ENCODE measurements around the gene RAPGEF2. TPM values are rescaled to one million over a fixed set of nuclear protein-coding genes. Genes with fewer than 3 reads are reported as not detected.
"Not testable (repeated sequence)": the region's sequence is repeated elsewhere in the genome, so short reads cannot be mapped to it uniquely, and the experiment has no call there.

The RAPGEF2 gene
- total RNA-seq, 1 donor from 2014 or later = 38.9 TPM

DNA sequence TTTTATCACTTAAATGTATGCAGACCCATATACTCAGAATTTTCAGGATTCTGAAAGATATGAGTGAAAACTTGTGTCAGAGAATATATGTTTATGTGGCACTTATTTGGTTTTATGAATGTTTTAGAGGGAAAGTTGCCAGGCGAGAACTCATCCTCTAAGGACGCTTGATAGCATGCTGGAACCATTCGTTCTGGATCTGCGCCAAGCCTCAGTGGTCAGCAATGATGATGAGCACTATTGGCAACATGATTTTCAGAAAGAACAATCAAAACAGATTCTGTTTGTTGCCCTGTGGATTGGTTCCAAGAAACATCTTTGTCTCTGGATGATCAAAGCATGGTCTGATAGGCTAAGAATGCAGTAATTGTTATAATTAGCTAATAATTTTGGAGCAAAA is 32.1 kb upstream of the RAPGEF2 start:
- no peak overlapping the region for H3K4me3 ChIP-seq (ENCODE audit: low read depth, low read length)
- no peak for DNase-seq (ENCODE audit: low read depth)
- TF ChIP-seq, protein P1, sequence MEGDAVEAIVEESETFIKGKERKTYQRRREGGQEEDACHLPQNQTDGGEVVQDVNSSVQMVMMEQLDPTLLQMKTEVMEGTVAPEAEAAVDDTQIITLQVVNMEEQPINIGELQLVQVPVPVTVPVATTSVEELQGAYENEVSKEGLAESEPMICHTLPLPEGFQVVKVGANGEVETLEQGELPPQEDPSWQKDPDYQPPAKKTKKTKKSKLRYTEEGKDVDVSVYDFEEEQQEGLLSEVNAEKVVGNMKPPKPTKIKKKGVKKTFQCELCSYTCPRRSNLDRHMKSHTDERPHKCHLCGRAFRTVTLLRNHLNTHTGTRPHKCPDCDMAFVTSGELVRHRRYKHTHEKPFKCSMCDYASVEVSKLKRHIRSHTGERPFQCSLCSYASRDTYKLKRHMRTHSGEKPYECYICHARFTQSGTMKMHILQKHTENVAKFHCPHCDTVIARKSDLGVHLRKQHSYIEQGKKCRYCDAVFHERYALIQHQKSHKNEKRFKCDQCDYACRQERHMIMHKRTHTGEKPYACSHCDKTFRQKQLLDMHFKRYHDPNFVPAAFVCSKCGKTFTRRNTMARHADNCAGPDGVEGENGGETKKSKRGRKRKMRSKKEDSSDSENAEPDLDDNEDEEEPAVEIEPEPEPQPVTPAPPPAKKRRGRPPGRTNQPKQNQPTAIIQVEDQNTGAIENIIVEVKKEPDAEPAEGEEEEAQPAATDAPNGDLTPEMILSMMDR (conservative IDR thresholded peaks at IDR 0.05; ENCODE audit: low read depth, low read length) = no peak

- TF ChIP-seq, protein P1 (conservative IDR thresholded peaks at IDR 0.05; ENCODE audit: low read depth, low read length) = no peak
- H3K4me3 ChIP-seq (ENCODE audit: low read depth, low read length) = no peak overlapping the region
- DNase-seq (ENCODE audit: low read depth) = peak; percentile 77
Measured at GRCh38 chr4:159071178-159071968, 31.5 kb upstream of the RAPGEF2 start.

DNA sequence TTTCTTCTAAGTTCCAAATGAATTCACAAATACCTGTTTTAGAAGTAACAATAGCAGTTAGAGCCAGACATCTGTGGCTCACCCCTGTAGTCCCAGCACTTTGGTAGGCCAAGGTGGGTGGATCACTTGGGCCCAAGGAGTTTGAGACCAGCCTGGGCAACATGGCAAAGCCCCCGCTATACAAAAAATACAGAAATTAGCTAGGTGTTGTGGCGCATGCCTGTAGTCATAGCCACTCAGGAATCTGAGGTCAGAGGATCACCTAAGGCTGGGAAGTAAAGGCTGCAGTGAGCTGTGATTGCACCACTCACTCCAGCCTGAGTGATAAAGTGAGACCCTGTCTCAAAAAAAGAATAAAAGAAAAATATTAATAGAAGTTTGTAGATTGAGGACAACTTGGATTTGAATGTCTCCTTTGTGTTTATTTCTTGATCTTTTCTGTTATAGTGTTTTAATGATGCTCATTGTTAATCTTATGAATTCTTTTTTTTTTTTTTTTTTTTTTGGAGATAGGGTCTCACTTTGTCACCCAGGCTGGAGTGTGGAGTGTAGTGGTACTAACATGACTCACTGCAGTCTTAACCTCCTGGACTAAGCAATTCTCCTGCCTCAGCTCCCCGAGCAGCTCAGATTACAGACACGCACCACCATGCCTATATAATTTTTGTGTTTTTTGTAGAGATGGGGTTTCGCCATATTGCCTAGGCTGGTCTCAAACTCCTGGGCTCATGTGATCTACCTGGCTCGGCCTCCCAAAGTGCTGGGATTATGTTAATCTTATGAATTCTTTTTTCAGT is 30.7 kb upstream of the RAPGEF2 start:
- TF ChIP-seq, protein P1 (conservative IDR thresholded peaks at IDR 0.05; ENCODE audit: low read depth, low read length) = no peak
- DNase-seq (ENCODE audit: low read depth) = no peak
- H3K4me3 ChIP-seq (ENCODE audit: low read depth, low read length) = no peak overlapping the region

DNA sequence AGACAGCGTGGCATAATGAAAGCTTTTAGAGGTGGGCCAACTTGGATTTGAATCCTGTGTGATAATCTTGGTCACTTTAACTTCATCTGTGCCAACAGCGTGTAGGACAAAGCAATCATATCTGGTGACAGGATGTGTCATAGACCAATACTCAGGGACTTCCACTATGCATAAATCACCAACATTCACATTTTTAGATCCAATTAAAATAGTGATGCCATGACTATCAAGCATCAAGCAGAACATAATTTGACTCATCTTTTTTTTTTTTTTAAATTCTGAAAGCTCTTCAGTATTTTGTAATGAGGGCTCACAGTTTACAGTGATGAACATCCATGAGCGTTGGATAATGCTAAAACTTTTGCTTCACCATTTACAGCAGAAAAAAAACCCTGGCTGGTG is 27.3 kb upstream of the RAPGEF2 start:
- no peak overlapping the region for H3K4me3 ChIP-seq (ENCODE audit: low read depth, low read length)
- TF ChIP-seq, protein P1 (conservative IDR thresholded peaks at IDR 0.05; ENCODE audit: low read depth, low read length) = no peak
- DNase-seq (ENCODE audit: low read depth) = no peak

DNA sequence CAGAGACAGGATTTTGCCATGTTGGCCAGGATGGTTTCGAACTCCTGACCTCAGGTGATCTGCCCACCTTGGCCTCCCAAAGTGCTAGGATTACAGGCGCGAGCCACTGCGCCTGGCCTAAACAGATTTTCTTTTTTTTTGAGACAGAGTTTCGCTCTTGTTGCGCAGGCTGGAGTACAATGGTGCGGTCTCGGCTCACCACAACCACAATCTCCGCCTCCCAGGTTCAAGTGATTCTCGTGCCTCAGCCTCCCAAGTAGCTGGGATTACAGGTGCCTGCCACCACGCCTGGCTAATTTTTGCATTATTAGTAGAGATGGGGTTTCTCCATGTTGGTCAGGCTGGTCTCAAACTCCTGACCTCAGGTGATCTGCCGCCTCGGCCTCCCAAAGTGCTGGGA is 25.9 kb upstream of the RAPGEF2 start:
- DNase-seq (ENCODE audit: low read depth); H3K4me3 ChIP-seq (ENCODE audit: low read depth, low read length): not testable (repeated sequence)

DNA sequence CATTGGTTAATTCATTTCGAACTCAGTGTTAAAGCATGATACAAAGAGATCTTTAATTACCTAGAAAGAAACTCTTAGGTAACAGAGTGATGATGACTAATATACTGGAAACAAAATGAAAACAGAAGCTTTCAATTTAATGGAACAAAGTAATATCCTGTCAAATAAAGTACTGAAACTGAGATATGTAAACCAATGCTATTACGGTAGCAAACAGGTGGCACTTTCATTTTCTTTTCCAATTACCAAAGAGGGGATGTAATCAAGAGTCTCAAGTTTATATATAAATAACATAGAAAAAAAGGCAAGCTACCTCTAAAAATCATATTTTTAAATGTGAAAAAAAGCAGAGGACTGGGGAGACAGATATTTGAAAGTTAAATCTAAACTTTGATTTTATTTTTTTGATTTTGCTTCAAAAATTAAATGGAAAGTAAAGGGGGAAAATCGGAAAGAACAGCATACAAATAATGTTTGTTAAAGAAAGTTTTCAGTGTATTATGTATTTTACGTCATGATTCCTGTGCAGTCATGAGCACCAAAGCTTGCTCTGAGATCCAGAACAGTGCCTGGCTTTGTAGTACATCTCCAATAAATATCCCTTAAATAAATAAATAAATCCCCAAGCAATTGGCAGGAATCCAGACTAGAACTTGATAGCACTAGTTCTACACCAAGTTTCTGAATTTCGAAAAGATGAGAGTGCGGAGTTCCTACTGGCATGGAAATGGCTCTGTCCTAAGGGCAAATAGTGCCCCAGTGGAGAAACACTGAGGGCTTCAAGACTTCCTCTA is 25.0 kb upstream of the RAPGEF2 start:
- TF ChIP-seq, protein P1 (conservative IDR thresholded peaks at IDR 0.05; ENCODE audit: low read depth, low read length) = no peak
- DNase-seq (ENCODE audit: low read depth) = no peak
- no peak overlapping the region for H3K4me3 ChIP-seq (ENCODE audit: low read depth, low read length)

DNA sequence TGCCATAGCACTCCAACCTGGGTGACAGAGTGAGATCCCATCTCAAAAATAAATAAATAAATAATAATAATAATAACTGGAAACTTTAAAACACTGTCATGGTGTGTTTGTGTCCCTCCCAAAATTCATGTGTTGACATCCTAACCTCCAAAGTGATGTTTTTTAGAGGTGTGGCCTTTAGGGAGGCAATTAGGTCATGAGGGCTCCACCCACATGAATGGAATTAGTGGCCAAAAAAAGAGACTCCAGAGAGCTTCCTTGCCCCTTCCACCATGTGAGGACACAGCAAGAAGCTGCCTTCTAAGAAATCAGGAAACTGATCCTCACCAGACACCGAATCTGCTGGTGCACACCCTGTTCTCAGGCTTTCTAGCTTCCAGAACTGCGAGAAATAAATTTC is 23.8 kb upstream of the RAPGEF2 start:
- no peak for DNase-seq (ENCODE audit: low read depth)
- H3K4me3 ChIP-seq (ENCODE audit: low read depth, low read length) = no peak overlapping the region
- TF ChIP-seq, protein P1 (conservative IDR thresholded peaks at IDR 0.05; ENCODE audit: low read depth, low read length) = no peak

All from epithelial cell of proximal tubule (primary cell).